ENCODE measurements around the gene XRCC3.

The XRCC3 gene

GRCh38 chr14:103728141-103728540 lies 12.9 kb upstream of the XRCC3 start:
- no peak for DNase-seq (ENCODE audit: extremely low spot score, insufficient read length, low read depth)
- FAIRE-seq, result no peak

GRCh38 chr14:103727313-103727980 lies 12.2 kb upstream of the XRCC3 start:
- FAIRE-seq (no peak), DNase-seq (ENCODE audit: extremely low spot score, insufficient read length, low read depth) (no peak)

GRCh38 chr14:103726474-103726873 lies 11.2 kb upstream of the XRCC3 start:
- no peak for FAIRE-seq

GRCh38 chr14:103725739-103726395 lies 10.6 kb upstream of the XRCC3 start:
- DNase-seq (ENCODE audit: extremely low spot score, insufficient read length, low read depth), result no peak
- no peak for FAIRE-seq

More at GRCh38 chr14:103726474-103726873, 11.2 kb upstream of the XRCC3 start:
- DNase-seq (ENCODE audit: extremely low spot score, insufficient read length, low read depth), result no peak

GRCh38 chr14:103725001-103725682 lies 9.9 kb upstream of the XRCC3 start:
- no peak for DNase-seq (ENCODE audit: extremely low spot score, insufficient read length, low read depth)
- FAIRE-seq, result no peak

GRCh38 chr14:103724116-103724515 lies 8.9 kb upstream of the XRCC3 start:
- no peak for FAIRE-seq
- no peak for DNase-seq (ENCODE audit: extremely low spot score, insufficient read length, low read depth)

- no peak for DNase-seq (ENCODE audit: extremely low spot score, insufficient read length, low read depth)
- FAIRE-seq, result no peak
Measured at GRCh38 chr14:103723748-103724081, 8.5 kb upstream of the XRCC3 start.

GRCh38 chr14:103721334-103722120 lies 6.3 kb upstream of the XRCC3 start:
- DNase-seq (ENCODE audit: extremely low spot score, insufficient read length, low read depth) (no peak), FAIRE-seq (no peak)

GRCh38 chr14:103719751-103720150 lies 4.5 kb upstream of the XRCC3 start:
- no peak for DNase-seq (ENCODE audit: extremely low spot score, insufficient read length, low read depth)
- no peak for FAIRE-seq

GRCh38 chr14:103718572-103718971 lies 3.3 kb upstream of the XRCC3 start:
- no peak for FAIRE-seq
- DNase-seq (ENCODE audit: extremely low spot score, insufficient read length, low read depth), result no peak

GRCh38 chr14:103716899-103717411 lies 1.7 kb upstream of the XRCC3 start:
- no peak for DNase-seq (ENCODE audit: extremely low spot score, insufficient read length, low read depth)
- FAIRE-seq, result no peak

- no peak for DNase-seq (ENCODE audit: extremely low spot score, insufficient read length, low read depth)
- FAIRE-seq, result no peak
Measured at GRCh38 chr14:103716091-103716801, 995 bp upstream of the XRCC3 start.

- DNase-seq (ENCODE audit: extremely low spot score, insufficient read length, low read depth), result no peak
- FAIRE-seq, result no peak
Measured at GRCh38 chr14:103714063-103714724, 1.1 kb downstream of the XRCC3 start.

GRCh38 chr14:103713304-103714062 lies 1.8 kb downstream of the XRCC3 start:
- no peak for DNase-seq (ENCODE audit: extremely low spot score, insufficient read length, low read depth)
- no peak for FAIRE-seq

- no peak for FAIRE-seq
- DNase-seq (ENCODE audit: extremely low spot score, insufficient read length, low read depth), result no peak
Measured at GRCh38 chr14:103712633-103713247, 2.5 kb downstream of the XRCC3 start.

- DNase-seq (ENCODE audit: extremely low spot score, insufficient read length, low read depth), result no peak
Measured at GRCh38 chr14:103711516-103712431, 3.5 kb downstream of the XRCC3 start.

GRCh38 chr14:103710771-103711377 lies 4.4 kb downstream of the XRCC3 start:
- DNase-seq (ENCODE audit: extremely low spot score, insufficient read length, low read depth) (no peak), FAIRE-seq (no peak)

More at GRCh38 chr14:103711516-103712431, 3.5 kb downstream of the XRCC3 start:
- no peak for FAIRE-seq

Data from GM18507 (cell line).